Measurements from ENCODE around the gene CDK5RAP2. TPM values are rescaled to one million over a fixed set of nuclear protein-coding genes. Genes with fewer than 3 reads are reported as not detected.

CDK5RAP2 gene
- total and polyA plus RNA-seq, 7 donors: 10.6 to 57.8 (median 41.0) TPM

- H3K9me3 ChIP-seq: no peaks in the 10 kb centered on the region
- intact Hi-C loops (cut with DNase I): no loop called here
- no peak for DNase-seq
- H3K4me1 ChIP-seq: no peaks in the 10 kb centered on the region
- H3K27ac ChIP-seq: no peak overlapping the region
- H3K27me3 ChIP-seq: no peaks in the 10 kb centered on the region
- TF ChIP-seq POLR2AphosphoS5 (IDR thresholded peaks at IDR 0.05) (no peak), POLR2A (IDR thresholded peaks at IDR 0.05) (no peak), EP300 (IDR thresholded peaks at IDR 0.05) (no peak), CTCF (IDR thresholded peaks at IDR 0.05) (no peak)
- H3K36me3 ChIP-seq: peaks cover 0 to 21% (median 3%) of the 10 kb centered on the region in 4 donors
- H3K4me3 ChIP-seq: no peak overlapping the region
Observed at GRCh38 chr9:120610975-120611689, 31.2 kb upstream of the CDK5RAP2 start.

- intact Hi-C loops (cut with DNase I): no loop called here
- DNase-seq: no peak
- H3K36me3 ChIP-seq: peaks cover 0 to 32% (median 3%) of the 10 kb centered on the region in 4 donors
- no peaks in the 10 kb centered on the region for H3K27me3 ChIP-seq
- H3K4me1 ChIP-seq: no peaks in the 10 kb centered on the region
- H3K4me3 ChIP-seq: no peak overlapping the region
- no peaks in the 10 kb centered on the region for H3K9me3 ChIP-seq
- 90 to 95% methylated on average over 2 of the region's 2 CpGs for WGBS, 2 donors
- TF ChIP-seq CTCF (IDR thresholded peaks at IDR 0.05) (no peak), POLR2A (IDR thresholded peaks at IDR 0.05) (no peak), POLR2AphosphoS5 (IDR thresholded peaks at IDR 0.05) (no peak), EP300 (IDR thresholded peaks at IDR 0.05) (no peak)
- H3K27ac ChIP-seq: no peak overlapping the region
Observed at GRCh38 chr9:120609636-120610035, 29.7 kb upstream of the CDK5RAP2 start.

- Histone ChIP-seq H3K36me3 (peaks cover 0 to 36% (median 3%) of the 10 kb centered on the region in 4 donors), H3K27me3 (no peaks in the 10 kb centered on the region), H3K4me1 (no peaks in the 10 kb centered on the region), H3K27ac (no peak overlapping the region), H3K9me3 (no peaks in the 10 kb centered on the region), H3K4me3 (no peak overlapping the region)
- TF ChIP-seq POLR2A (IDR thresholded peaks at IDR 0.05) (no peak), POLR2AphosphoS5 (IDR thresholded peaks at IDR 0.05) (no peak), EP300 (IDR thresholded peaks at IDR 0.05) (no peak), CTCF (IDR thresholded peaks at IDR 0.05) (no peak)
- no peak for DNase-seq
- intact Hi-C loops (cut with DNase I): no loop called here
Observed at GRCh38 chr9:120608421-120608820, 28.5 kb upstream of the CDK5RAP2 start.

GRCh38 chr9:120603591-120603990, 23.6 kb upstream of the CDK5RAP2 start:
- intact Hi-C loops (cut with DNase I): no loop called here
- Histone ChIP-seq H3K4me1 (no peaks in the 10 kb centered on the region), H3K9me3 (no peaks in the 10 kb centered on the region), H3K36me3 (peaks cover 0 to 31% (median 3%) of the 10 kb centered on the region in 4 donors), H3K27me3 (no peaks in the 10 kb centered on the region), H3K4me3 (no peak overlapping the region), H3K27ac (no peak overlapping the region)
- TF ChIP-seq POLR2A (IDR thresholded peaks at IDR 0.05) (no peak), CTCF (IDR thresholded peaks at IDR 0.05) (no peak)
- no peak for DNase-seq
- 23 to 69% methylated on average over 1 of the region's 1 CpG for WGBS, 2 donors

GRCh38 chr9:120603010-120603409, 23.0 kb upstream of the CDK5RAP2 start:
- Histone ChIP-seq H3K4me1 (no peaks in the 10 kb centered on the region), H3K27me3 (no peaks in the 10 kb centered on the region), H3K9me3 (no peaks in the 10 kb centered on the region), H3K27ac (no peak overlapping the region), H3K36me3 (peaks cover 0 to 31% (median 3%) of the 10 kb centered on the region in 4 donors), H3K4me3 (no peak overlapping the region)
- no peak for DNase-seq
- WGBS, 2 donors: 96 to 98% methylated on average over 1 of the region's 1 CpG
- no peak for TF ChIP-seq POLR2A (IDR thresholded peaks at IDR 0.05)
- no peak for TF ChIP-seq EP300 (IDR thresholded peaks at IDR 0.05)
- TF ChIP-seq POLR2AphosphoS5 (IDR thresholded peaks at IDR 0.05): no peak
- no peak for TF ChIP-seq CTCF (IDR thresholded peaks at IDR 0.05)
- intact Hi-C loops (cut with DNase I): no loop called here

Data from sigmoid colon (tissue), 7 donors.